Uterus (tissue), 4 donors: ENCODE results near the gene NUMB. TPM values are rescaled to one million over a fixed set of nuclear protein-coding genes. Genes with fewer than 3 reads are reported as not detected.

Source experiments
- DNase-seq, 2 donors: peaks; one replicate each; pipeline ENCODE4 v3.0.0-alpha.2; 2019 to 2020
- H3K27ac ChIP-seq, 2 donors: fragments of 200-600 bp; sonication (generic); 1 replicate in 1 of 2; 2 replicates in 1 of 2; pipeline ENCODE4 v1.5.1; 2016 to 2018
- H3K27me3 ChIP-seq, 2 donors: fragments of 200-600 bp; sonication (generic); one replicate each; pipeline ENCODE4 v1.5.1; 2018 to 2019; ENCODE audit warnings: control low read depth in 1 of 2
- H3K36me3 ChIP-seq, 2 donors: fragments of 200-600 bp; sonication (generic); one replicate each; pipeline ENCODE4 v1.5.1; 2019; ENCODE audit warnings: control low read depth in 1 of 2
- H3K4me1 ChIP-seq, 2 donors: fragments of 200-600 bp; sonication (generic); one replicate each; pipeline ENCODE4 v1.5.1; 2018 to 2019; ENCODE audit warnings: control low read depth in 1 of 2
- H3K4me3 ChIP-seq, 2 donors: fragments of 200-600 bp; sonication (generic); 1 replicate in 1 of 2; 2 replicates in 1 of 2; pipeline ENCODE4 v1.5.1; 2018 to 2019; ENCODE audit warnings: mild to moderate bottlenecking in 1 of 2
- H3K9me3 ChIP-seq, 2 donors: fragments of 200-600 bp; sonication (generic); one replicate each; pipeline ENCODE4 v1.5.1; 2019; ENCODE audit warnings: control low read depth in 1 of 2
- CTCF ChIP-seq, 4 experiments: fragments of 200-600 bp in 2 of 4; fragments of 450-650 bp in 2 of 4; sonication (generic) in 2 of 4; IDR thresholded peaks; one replicate each; pipeline ENCODE4 v1.5.1; 2016 to 2019; ENCODE audit warnings: antibody characterized with exemption in 4 of 4, mild to moderate bottlenecking in 2 of 4, moderate library complexity in 1 of 4
- POLR2A ChIP-seq, 2 donors: fragments of 450-650 bp; IDR thresholded peaks; one replicate each; pipeline ENCODE4 v1.6.1; 2016; ENCODE audit warnings: antibody characterized with exemption in 2 of 2, mild to moderate bottlenecking in 1 of 2, moderate library complexity in 1 of 2
- intact Hi-C: fragments of 100-400 bp; cut with DNase I; formaldehyde crosslinking; loops from one replicate; pipeline ENCODE4 v1.15.1; 2023; ENCODE audit warnings: low total_unique reads
- total RNA-seq, 4 donors: library from RNA; depleted of rRNA in 3 of 4; stranded (reverse); fragments of >200 nt in 3 of 4; gene quantifications; one replicate each; pipeline versions ENCODE4 v1.1.0 to v1.2.4, GENCODE V29; 2014 to 2023
- donor health status: DM: yes; HTN: yes; CAD: no.

NUMB gene
- total RNA-seq, 4 donors from 2014 or later, result 27.1 to 119 (median 40.8) TPM

GRCh38 chr14:73286598-73286997, 171.7 kb downstream of the NUMB start:
- no peaks in the 10 kb centered on the region for H3K4me1 ChIP-seq
- TF ChIP-seq POLR2A (IDR thresholded peaks at IDR 0.05) (no peak), CTCF (IDR thresholded peaks at IDR 0.05) (no peak)
- no peak for DNase-seq
- H3K27ac ChIP-seq, result no peak overlapping the region
- H3K4me3 ChIP-seq, result no peak overlapping the region
- no peaks in the 10 kb centered on the region for H3K9me3 ChIP-seq
- no peaks in the 10 kb centered on the region for H3K27me3 ChIP-seq
- intact Hi-C loops, result no loop called here
- no peaks in the 10 kb centered on the region for H3K36me3 ChIP-seq

DNA sequence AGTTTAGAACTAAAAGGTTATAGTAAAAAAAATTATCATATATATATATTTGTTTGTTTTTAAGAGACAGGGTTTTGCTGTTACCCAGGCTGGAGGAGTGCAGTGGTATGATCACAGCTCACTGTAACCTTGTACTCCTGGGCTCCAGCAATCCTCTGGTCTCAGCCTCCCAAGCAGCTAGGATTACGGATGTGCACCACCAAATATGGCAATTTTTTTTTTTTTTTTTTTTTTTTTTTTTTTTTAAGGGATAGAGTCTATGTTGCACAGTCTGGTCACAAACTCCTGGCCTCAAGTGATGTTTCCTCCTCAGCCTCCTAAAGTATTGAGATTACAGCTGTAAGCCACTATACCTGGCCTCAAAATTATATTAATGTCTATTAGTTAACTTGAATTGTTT, 172.4 kb downstream of the NUMB start:
- Histone ChIP-seq H3K27ac (no peak overlapping the region), H3K27me3 (no peaks in the 10 kb centered on the region), H3K36me3 (no peaks in the 10 kb centered on the region), H3K9me3 (no peaks in the 10 kb centered on the region), H3K4me1 (no peaks in the 10 kb centered on the region), H3K4me3 (no peak overlapping the region)
- DNase-seq, result no peak
- intact Hi-C loops, result no loop called here
- TF ChIP-seq CTCF (IDR thresholded peaks at IDR 0.05) (no peak), POLR2A (IDR thresholded peaks at IDR 0.05) (no peak)

DNA sequence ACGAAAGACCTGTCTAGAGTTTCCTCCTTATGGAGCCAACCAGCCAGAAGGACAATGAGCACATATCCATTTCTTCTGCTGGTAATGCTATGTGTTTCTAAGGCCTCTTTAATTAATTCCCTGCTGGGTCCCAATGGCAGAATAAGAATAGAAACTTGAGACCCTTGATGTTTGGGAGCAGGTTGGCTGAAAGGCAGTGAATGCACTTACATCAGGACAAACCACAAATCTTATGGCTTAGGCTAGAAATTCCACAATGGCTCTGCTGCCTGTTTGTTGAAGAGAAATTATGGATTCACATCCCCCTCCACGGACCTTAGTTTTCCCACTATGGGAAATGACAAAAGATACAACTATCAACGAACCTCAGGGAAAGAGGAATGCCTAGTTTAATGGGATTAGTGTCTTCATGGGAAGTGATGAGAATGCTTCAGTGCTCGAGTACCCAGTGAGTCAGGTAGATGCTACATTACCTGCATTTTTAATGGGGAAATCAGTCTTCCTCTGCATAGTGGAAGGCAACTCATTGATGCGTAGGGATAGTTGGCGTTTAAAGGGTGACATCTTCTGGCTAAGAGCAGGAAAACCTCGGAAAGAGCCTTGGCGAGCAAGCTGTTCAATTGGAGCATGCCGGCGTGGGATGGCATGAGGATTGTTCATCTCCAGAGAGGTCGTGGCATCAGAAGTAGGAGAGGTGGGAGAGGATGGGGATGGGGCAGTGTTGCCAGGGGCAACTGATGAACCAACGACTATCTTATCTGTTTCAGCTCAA, 174.6 kb downstream of the NUMB start:
- Histone ChIP-seq H3K9me3 (no peaks in the 10 kb centered on the region), H3K4me1 (no peaks in the 10 kb centered on the region), H3K36me3 (no peaks in the 10 kb centered on the region), H3K27ac (no peak overlapping the region), H3K27me3 (no peaks in the 10 kb centered on the region), H3K4me3 (no peak overlapping the region)
- TF ChIP-seq POLR2A (IDR thresholded peaks at IDR 0.05) (no peak), CTCF (IDR thresholded peaks at IDR 0.05) (peak in 3 of 4 experiments; percentile 13 to 32 (median 16))
- intact Hi-C loops, result no loop called here
- DNase-seq, result no peak

DNA sequence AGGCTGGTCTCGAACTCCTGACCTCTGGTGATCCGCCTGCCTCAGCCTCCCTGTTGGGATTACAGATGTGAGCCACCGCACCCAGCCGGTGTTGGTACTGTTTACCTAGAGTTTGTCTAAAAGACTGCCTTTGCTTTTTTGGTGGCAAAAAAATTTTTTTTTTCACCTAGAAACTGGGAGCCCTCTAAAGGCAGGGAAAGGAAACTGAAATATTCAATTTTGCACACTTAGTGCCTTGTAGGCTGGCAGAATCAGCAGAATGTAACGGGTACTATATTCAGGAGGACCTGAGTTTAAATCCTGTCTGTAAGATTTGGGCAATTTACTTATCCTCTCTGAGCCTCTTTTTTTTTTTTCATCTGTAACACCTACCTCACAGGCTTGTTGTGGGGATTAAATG, 177.4 kb downstream of the NUMB start:
- H3K27me3 ChIP-seq, result no peaks in the 10 kb centered on the region

More for the DNA sequence above, 177.4 kb downstream of the NUMB start:
- H3K36me3 ChIP-seq, result no peaks in the 10 kb centered on the region
- H3K9me3 ChIP-seq, result no peaks in the 10 kb centered on the region
- TF ChIP-seq CTCF (IDR thresholded peaks at IDR 0.05), result no peak
- TF ChIP-seq POLR2A (IDR thresholded peaks at IDR 0.05), result no peak
- H3K27ac ChIP-seq, result no peak overlapping the region
- DNase-seq, result no peak
- no peaks in the 10 kb centered on the region for H3K4me1 ChIP-seq
- intact Hi-C loops, result no loop called here
- H3K4me3 ChIP-seq, result no peak overlapping the region
